Measurements from ENCODE around the gene MMP28.

DNA sequence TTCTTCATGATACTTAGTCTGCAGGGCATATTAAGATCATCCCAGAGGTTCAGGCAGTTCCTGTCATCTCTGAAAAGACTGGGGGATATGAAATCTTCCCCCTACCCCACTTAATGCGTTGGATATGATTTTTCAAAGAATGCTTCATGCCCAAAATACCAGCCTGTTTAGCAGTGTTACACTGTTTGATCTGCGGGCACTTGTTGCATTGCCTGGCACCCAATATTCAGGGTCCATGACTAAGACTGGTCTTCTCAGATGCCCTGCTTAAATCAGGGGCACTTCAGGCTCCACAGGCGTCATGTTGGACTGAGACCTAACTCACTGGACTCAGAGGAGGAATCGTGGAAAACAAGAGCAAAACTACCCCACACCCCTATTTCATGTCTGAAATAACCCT, 70.4 kb downstream of the MMP28 start:
- TF ChIP-seq EZH2phosphoT487 (IDR thresholded peaks at IDR 0.05; ENCODE audit: borderline replicate concordance, low read depth, low read length) = no peak
- TF ChIP-seq, protein P1, sequence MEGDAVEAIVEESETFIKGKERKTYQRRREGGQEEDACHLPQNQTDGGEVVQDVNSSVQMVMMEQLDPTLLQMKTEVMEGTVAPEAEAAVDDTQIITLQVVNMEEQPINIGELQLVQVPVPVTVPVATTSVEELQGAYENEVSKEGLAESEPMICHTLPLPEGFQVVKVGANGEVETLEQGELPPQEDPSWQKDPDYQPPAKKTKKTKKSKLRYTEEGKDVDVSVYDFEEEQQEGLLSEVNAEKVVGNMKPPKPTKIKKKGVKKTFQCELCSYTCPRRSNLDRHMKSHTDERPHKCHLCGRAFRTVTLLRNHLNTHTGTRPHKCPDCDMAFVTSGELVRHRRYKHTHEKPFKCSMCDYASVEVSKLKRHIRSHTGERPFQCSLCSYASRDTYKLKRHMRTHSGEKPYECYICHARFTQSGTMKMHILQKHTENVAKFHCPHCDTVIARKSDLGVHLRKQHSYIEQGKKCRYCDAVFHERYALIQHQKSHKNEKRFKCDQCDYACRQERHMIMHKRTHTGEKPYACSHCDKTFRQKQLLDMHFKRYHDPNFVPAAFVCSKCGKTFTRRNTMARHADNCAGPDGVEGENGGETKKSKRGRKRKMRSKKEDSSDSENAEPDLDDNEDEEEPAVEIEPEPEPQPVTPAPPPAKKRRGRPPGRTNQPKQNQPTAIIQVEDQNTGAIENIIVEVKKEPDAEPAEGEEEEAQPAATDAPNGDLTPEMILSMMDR (conservative IDR thresholded peaks at IDR 0.05; ENCODE audit: low read length) = no peak
